ENCODE results near the gene SUSD6.
A peak's percentile ranks its signal among the peaks of the same experiment; 100 is the strongest.

SUSD6 gene

GRCh38 chr14:69674546-69675244, 63.3 kb downstream of the SUSD6 start:
- DNase-seq: no peak

GRCh38 chr14:69675245-69675583, 63.8 kb downstream of the SUSD6 start:
- no peak for DNase-seq

DNA sequence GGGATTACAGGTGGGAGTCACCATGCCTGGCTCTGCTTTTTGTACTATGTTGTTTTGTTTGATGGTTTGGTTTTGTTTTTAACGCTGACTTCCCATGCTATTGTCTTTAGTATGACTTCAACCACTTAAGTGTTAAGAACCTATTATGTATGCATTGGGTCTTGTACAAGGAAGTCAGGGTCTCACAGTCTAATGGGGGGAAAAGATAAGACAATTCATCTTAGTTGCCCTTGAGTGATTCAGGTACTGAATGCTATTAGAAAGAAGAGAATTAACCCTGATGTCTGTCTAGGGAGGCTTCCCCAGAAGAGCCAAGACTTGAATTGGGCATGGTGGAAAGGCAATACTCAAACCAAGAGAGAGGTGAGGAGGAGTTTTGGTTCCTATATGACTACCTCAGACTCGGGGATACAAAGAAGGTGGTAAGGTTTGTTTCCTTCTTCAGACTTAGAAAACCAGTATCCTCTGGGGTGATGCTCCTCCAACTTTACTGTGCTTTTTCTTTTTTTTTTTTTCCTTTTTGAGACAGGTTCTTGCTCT, 64.6 kb downstream of the SUSD6 start:
- no peak for DNase-seq

GRCh38 chr14:69676723-69677122, 65.3 kb downstream of the SUSD6 start:
- no peak for DNase-seq

DNA sequence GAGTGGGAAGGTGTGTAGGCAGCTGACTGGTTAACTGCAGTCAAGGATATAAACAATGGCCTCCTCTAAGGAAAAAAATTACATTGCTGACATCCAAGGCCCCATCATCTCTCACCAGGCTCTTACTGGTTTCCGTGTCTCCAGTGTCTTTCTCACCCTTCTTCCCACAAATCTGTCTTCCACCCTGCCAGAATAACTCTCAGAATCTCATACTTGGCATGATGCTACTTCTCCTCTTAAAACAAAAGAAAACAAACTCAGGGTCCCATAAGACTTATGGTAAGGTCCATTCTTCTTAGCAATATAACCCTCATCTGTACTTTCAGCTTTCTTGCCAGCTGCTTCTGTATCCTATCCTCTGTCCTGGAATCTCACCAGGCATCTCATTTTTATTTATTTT, 68.9 kb downstream of the SUSD6 start:
- DNase-seq: no peak

- DNase-seq: no peak
Observed at GRCh38 chr14:69682136-69682535, 70.7 kb downstream of the SUSD6 start.

- no peak for DNase-seq
Observed at GRCh38 chr14:69682621-69683263, 71.3 kb downstream of the SUSD6 start.

DNA sequence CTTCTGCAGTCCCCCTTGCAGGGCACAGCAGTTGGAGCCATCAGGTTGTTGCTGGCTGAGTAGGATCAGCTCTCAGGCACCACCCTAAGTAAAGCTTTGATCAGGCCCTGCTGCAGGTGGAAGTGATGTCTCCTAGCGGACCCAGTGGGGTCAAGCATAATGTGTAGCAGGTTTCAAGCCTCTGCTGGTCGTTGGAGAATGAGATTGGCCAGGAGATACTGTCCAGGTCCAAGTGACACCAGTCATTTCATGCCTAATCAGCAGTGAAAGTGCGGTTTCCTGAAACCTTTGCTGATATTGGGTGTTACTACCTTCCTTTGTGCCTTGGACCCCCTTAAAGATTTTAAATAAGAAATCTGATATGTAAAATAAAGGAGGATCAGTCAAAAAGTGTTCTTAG, 72.6 kb downstream of the SUSD6 start:
- no peak for DNase-seq

DNA sequence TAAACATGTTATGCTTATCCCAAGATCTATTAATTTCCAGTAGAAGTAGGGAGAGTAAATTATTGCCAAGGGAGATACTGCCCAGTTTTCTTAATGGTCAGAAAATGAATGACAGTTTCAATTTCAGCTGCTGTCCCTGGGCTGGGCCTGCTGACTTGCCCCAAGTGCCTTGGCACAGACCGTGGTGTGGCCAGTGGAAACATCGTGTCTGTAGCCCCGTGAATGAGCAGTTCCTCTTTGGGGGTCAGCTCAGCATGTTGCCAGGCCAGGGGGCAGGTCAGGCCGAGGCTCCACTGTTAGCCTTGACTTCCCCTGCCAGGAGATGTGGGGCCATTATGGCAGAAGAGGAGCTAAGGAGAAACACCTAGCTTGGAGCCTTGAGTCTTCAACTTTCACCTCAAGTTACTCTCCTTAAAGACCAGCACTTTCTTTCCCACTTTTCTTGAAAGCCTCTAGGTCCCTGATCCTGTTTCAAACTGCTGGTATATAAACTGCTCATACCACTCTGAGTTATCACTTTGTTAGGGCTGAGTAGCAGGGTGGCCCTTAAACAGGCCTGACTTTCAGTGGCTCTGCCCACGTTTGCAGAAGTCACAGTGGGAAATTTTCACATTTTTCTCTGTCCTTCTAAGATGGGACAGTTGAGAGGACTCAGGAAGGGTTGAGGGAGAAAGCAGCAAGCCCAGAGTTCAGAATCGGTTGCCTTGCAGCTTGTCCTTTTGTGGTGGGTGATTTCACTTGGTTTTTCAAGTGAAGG, 73.2 kb downstream of the SUSD6 start:
- DNase-seq: no peak

- DNase-seq: peak; percentile 75
Observed at GRCh38 chr14:69685218-69685616, 73.8 kb downstream of the SUSD6 start.

DNA sequence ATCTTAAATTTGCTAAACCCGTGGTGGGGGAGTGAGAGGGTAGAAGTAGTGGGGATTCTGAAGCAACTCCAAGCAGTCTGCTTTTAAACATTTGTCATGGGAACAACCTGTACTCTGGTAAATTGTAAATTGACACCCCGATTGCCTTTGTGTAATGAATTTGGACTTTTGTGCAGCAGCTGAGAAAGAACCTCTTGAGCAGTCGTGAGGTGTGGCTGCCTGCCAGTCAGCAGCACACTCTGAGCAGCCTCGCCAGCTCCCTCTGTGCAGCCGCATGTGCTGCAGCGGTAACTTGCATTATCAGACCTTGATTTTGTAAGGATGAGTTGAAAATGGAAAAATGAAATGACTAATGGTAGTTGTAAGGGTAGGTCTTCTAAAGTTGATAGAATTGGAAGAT, 74.3 kb downstream of the SUSD6 start:
- peak; percentile 69 for DNase-seq

GRCh38 chr14:69687606-69688298, 76.4 kb downstream of the SUSD6 start:
- no peak for DNase-seq

DNA sequence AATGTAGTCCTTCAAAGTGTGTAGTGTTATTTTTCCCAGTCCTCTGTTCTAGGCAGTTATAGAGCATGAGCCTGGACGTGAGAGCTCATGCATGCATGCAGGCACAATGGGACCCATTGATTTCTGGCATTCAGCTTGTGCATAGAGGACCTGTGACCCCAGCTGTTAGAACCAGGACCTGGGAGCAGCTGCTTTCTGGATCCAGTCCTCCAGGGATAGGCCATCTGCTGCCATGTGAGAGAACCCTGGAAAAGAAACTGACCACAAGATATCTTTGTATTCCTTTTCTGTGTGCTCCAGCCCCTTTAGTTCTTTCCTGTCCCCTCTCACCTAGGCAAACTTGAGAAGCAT, 76.9 kb downstream of the SUSD6 start:
- DNase-seq: no peak

- no peak for DNase-seq
Observed at GRCh38 chr14:69690042-69690441, 78.6 kb downstream of the SUSD6 start.

DNA sequence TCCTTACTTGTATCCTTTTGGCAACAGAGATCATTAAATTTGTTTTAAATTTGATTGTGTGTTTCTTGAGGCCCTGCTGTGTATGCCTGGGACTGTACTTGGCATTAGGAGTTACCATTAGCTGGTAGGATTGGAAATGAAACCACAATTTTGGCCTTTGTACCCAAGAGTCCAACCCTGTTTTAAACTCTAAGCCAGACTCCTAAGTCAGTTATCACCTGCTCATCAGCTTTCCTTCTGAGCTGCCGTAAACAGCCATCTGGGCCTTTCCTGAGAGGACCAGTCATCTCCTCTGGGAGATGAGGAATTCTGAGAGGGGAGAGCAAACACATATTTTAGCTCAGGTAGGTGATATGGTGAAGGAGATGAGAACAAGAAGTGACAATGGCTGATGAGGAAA, 81.2 kb downstream of the SUSD6 start:
- DNase-seq: peak; percentile 72

- peak; percentile 86 for DNase-seq
Observed at GRCh38 chr14:69693145-69693544, 81.7 kb downstream of the SUSD6 start.

DNA sequence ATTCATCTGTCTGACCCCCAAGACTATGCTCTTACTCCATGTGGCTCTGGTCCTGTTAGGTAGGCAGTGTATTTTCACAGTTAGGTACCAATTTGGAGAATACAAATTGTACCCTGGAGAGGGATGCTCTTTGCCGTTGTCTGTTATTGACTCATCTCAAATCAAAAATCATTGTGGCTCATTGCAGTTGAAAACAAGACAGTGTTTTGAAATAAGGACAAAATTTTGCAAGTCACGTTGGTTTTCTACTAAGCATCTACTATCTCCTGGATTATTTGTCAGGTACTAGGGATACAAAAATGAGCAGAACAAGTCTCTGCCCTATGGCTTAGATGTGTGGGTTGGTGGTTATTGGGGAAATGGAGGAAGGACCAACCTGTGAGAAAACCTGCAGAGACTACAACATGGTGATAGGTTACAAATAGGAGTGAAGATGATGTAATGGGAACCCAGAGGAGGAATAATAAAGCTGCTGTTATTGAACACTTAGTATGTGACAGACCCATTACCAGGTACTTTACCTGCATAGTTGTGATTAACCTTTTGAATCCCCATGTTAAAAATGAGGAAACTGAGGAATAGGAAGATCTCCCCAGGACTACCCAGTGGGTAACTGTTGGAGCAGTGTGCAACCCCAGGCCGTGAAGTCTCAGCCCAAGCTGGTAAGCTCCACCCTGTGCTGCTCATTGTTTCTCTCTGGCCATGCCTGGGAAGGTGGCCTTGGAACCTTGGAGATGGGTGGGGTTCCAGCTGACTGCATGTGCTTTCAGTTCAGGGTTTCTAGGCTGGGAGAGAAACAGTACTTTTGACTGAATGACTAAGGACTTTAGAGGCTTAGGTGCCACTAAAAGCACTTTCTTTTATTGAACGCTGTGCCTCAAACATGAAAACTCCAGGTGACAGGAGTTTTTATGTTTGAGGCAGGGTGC, 82.7 kb downstream of the SUSD6 start:
- DNase-seq: peak; percentile 31

DNA sequence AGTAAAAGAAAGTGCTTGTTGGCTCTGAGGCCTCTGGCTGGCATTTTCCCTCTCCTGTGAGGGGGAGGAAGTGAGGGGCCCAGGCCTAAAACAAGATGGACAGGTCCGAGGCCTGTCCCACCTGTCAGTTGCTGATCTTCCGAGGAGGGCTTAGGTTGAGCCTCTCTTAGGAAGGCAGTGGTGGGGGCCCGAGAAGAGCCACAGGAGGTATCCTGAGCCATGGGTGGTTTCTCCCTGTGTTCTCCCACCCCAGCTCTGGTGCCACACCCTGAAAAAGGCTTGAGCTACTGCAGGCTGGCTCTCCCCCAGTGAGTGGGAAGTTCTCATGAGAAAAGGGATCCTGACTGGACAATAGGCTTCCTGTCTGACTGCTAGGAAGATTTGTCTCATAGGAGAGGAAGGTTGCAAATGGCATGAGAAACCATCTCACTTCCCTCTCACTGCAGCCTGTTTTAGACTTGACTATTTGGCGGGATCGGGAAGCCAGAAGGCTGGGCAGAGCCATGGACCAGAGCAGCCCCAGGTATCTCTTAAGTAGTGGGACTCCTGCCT, 83.4 kb downstream of the SUSD6 start:
- DNase-seq: peak; percentile 36

GRCh38 chr14:69695322-69696203, 84.2 kb downstream of the SUSD6 start:
- DNase-seq: peak; percentile 78

GRCh38 chr14:69696204-69696527, 84.8 kb downstream of the SUSD6 start:
- no peak for DNase-seq
